Measurements from ENCODE around the gene DST.

- no peak for TF ChIP-seq CTCF (IDR thresholded peaks at IDR 0.05)
- TF ChIP-seq POLR2A (IDR thresholded peaks at IDR 0.05): no peak
- TF ChIP-seq EP300 (IDR thresholded peaks at IDR 0.05): no peak
These were observed 45.8 kb upstream of the DST start for GRCh38 chr6:56688521-56688920.

Measured in tibial nerve (tissue), 4 donors.